GM23338 (cell line): ENCODE data around the gene OR4Q2. TPM values are rescaled to one million over a fixed set of nuclear protein-coding genes. Genes with fewer than 3 reads are reported as not detected.

ENCODE experiments used
- ATAC-seq: fragments of 200-7000 bp; cut with Tn5 transposase; 3 replicates; pipeline ENCODE4 v1.9.1; 2020
- DNase-seq: peaks from one replicate; pipeline ENCODE4 v3.0.0-alpha.2; 2015; ENCODE audit warnings: low spot score
- H2AFZ ChIP-seq: fragments of 200-600 bp; sonication (generic); 2 replicates; pipeline ENCODE4 v1.8.0; 2016; ENCODE audit warnings: antibody characterized with exemption, mild to moderate bottlenecking, moderate library complexity
- H3F3A ChIP-seq: fragments of 200-600 bp; sonication (generic); replicated peaks from 2 replicates; pipeline ENCODE4 v1.8.0; 2017; ENCODE audit warnings: antibody characterized with exemption, mixed run types, low read depth
- H3K27ac ChIP-seq: fragments of 200-600 bp; sonication (generic); 2 replicates; pipeline ENCODE4 v1.6.1; 2016; ENCODE audit warnings: low read depth
- H3K27me3 ChIP-seq: fragments of 200-600 bp; sonication (generic); 2 replicates; pipeline ENCODE4 v1.8.0; 2016; ENCODE audit warnings: mild to moderate bottlenecking, mixed run types, moderate library complexity; ENCODE audit not compliant: insufficient read depth
- H3K36me3 ChIP-seq: fragments of 200-600 bp; sonication (generic); 2 replicates; pipeline ENCODE4 v1.8.0; 2016; ENCODE audit warnings: mild to moderate bottlenecking; ENCODE audit not compliant: insufficient read depth
- H3K4me1 ChIP-seq: fragments of 200-600 bp; sonication (generic); 2 replicates; pipeline ENCODE4 v1.8.0; 2016; ENCODE audit warnings: mild to moderate bottlenecking, moderate library complexity; ENCODE audit not compliant: insufficient read depth
- H3K4me2 ChIP-seq: fragments of 200-600 bp; sonication (generic); 2 replicates; pipeline ENCODE4 v1.7.1; 2017; ENCODE audit warnings: mixed run types
- H3K4me3 ChIP-seq: fragments of 200-600 bp; sonication (generic); 2 replicates; pipeline ENCODE4 v1.6.1; 2016; ENCODE audit warnings: mixed run types
- H3K79me2 ChIP-seq: fragments of 200-600 bp; sonication (generic); replicated peaks from 2 replicates; pipeline ENCODE4 v1.8.0; 2017; ENCODE audit warnings: mild to moderate bottlenecking; ENCODE audit not compliant: insufficient read depth
- H3K9me2 ChIP-seq: fragments of 200-600 bp; sonication (generic); 2 replicates; pipeline ENCODE4 v1.8.0; 2017; ENCODE audit not compliant: insufficient read depth
- H4K20me1 ChIP-seq: fragments of 200-600 bp; sonication (generic); replicated peaks from 2 replicates; pipeline ENCODE4 v1.8.0; 2017; ENCODE audit warnings: mild to moderate bottlenecking; ENCODE audit not compliant: insufficient read depth
- H3K27ac Mint-ChIP-seq: 2 replicates; pipeline ENCODE4 v1.8.0; 2020; ENCODE audit warnings: inconsistent platforms, mild to moderate bottlenecking, moderate library complexity, mixed read lengths
- H3K27me3 Mint-ChIP-seq: 3 replicates; pipeline ENCODE4 v1.8.0; 2022; ENCODE audit warnings: low read depth, mild to moderate bottlenecking, moderate library complexity, mixed read lengths, inconsistent platforms; ENCODE audit not compliant: insufficient read depth, poor library complexity
- H3K36me3 Mint-ChIP-seq: 3 replicates; pipeline ENCODE4 v1.8.0; 2021; ENCODE audit warnings: low read depth, mild to moderate bottlenecking, inconsistent platforms, moderate library complexity, mixed read lengths
- H3K4me1 Mint-ChIP-seq: 3 replicates; pipeline ENCODE4 v1.8.0; 2020; ENCODE audit warnings: mild to moderate bottlenecking, inconsistent platforms, mixed read lengths
- H3K4me3 Mint-ChIP-seq: 3 replicates; pipeline ENCODE4 v1.8.0; 2021; ENCODE audit warnings: moderate library complexity, mild to moderate bottlenecking, inconsistent platforms, mixed read lengths
- H3K9me3 Mint-ChIP-seq: 3 replicates; pipeline ENCODE4 v1.8.0; 2020; ENCODE audit warnings: moderate library complexity, mild to moderate bottlenecking, inconsistent platforms, mixed read lengths
- CREB1 ChIP-seq: fragments of 250-450 bp; sonication (Bioruptor Pico); IDR thresholded peaks from 2 replicates; pipeline ENCODE4 v1.5.0; 2020; ENCODE audit warnings: low read depth, mild to moderate bottlenecking, moderate library complexity
- EZH2phosphoT487 ChIP-seq: fragments of 200-600 bp; sonication (generic); IDR thresholded peaks from one replicate; pipeline ENCODE4 v1.8.1; 2018; ENCODE audit warnings: antibody characterized with exemption; ENCODE audit not compliant: unreplicated experiment
- NANOG ChIP-seq: IDR thresholded peaks from 2 replicates; pipeline ENCODE4 v1.6.1; 2016; ENCODE audit warnings: antibody characterized with exemption, borderline replicate concordance
- STAT1 ChIP-seq: IDR thresholded peaks from one replicate; pipeline ENCODE4 v1.6.1; 2016; ENCODE audit warnings: antibody characterized with exemption; ENCODE audit not compliant: unreplicated experiment
- ZNF114 ChIP-seq: fragments of 250-450 bp; sonication (Bioruptor Pico); IDR thresholded peaks from 2 replicates; pipeline ENCODE4 v1.5.0; 2020; ENCODE audit warnings: mild to moderate bottlenecking, moderate library complexity
- ZNF331 ChIP-seq: fragments of 250-450 bp; sonication (Bioruptor Pico); IDR thresholded peaks from 2 replicates; pipeline ENCODE4 v1.5.0; 2020; ENCODE audit warnings: low read depth, mild to moderate bottlenecking, moderate library complexity
- polyA plus RNA-seq: library from polyadenylated mRNA; unstranded; fragments of >200 nt; fragmentation: Nextera tagmentation; extraction: Ambion mirVana; gene quantifications from 2 replicates; pipeline ENCODE4 v1.2.1, GENCODE V29; 2016
- total RNA-seq: library from RNA; depleted of rRNA; stranded (reverse); fragments of >200 nt; shearing (Covaris generic); gene quantifications from 2 replicates; pipeline ENCODE4 v1.2.3, GENCODE V29; 2014
- TF ChIP-seq, protein P1 (sequence below): IDR thresholded peaks from one replicate; pipeline ENCODE4 v1.6.1; 2018; ENCODE audit warnings: antibody characterized with exemption; ENCODE audit not compliant: unreplicated experiment
- TF ChIP-seq, protein P2 (sequence below): fragments of 250-450 bp; sonication (Bioruptor Pico); IDR thresholded peaks from 2 replicates; pipeline ENCODE4 v1.5.0; 2020; ENCODE audit warnings: mild to moderate bottlenecking, moderate library complexity

The OR4Q2 gene
- total and polyA plus RNA-seq, 2 experiments from 2014 or later = not detected

DNA sequence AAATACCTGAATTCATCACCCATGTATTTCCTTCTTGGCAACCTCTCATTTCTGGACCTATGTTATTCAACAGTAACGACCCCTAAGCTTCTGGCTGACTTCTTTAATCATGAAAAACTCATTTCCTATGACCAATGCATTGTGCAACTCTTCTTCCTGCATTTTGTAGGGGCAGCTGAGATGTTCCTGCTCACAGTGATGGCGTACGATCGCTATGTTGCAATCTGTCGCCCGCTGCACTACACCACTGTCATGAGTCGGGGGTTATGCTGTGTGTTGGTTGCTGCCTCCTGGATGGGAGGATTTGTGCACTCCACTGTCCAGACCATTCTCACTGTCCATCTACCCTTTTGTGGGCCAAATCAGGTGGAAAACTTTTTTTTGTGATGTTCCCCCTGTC, 356 bp downstream of the OR4Q2 start:
- Histone ChIP-seq H3K4me2 (no peak overlapping the region), H3K9me2 (no peaks in the 10 kb centered on the region), H3K36me3 (peaks cover 4% of the 10 kb centered on the region; the same call in 1 of the 2 replicates), H3K4me1 (no peaks in the 10 kb centered on the region), H3K4me3 (no peak overlapping the region), H3K79me2 (no peaks in the 10 kb centered on the region), H3F3A (no peaks in the 10 kb centered on the region), H4K20me1 (no peaks in the 10 kb centered on the region), H3K27ac (no peak overlapping the region), H3K27me3 (no peaks in the 10 kb centered on the region), H2AFZ (no peak overlapping the region)
- DNase-seq (no peak), ATAC-seq (no peak)
- Mint-ChIP-seq H3K27ac (no peak overlapping the region), H3K4me1 (no peaks in the 10 kb centered on the region), H3K27me3 (peaks cover 5% of the 10 kb centered on the region), H3K9me3 (peaks cover 72% of the 10 kb centered on the region), H3K4me3 (no peak overlapping the region), H3K36me3 (peaks cover 16% of the 10 kb centered on the region)
- TF ChIP-seq CREB1 (CRISPR knock-in tag) (no peak), NANOG (no peak), ZNF331 (CRISPR knock-in tag) (no peak), ZNF114 (CRISPR knock-in tag) (no peak), EZH2phosphoT487 (no peak), STAT1 (no peak)
- TF ChIP-seq, protein P1, sequence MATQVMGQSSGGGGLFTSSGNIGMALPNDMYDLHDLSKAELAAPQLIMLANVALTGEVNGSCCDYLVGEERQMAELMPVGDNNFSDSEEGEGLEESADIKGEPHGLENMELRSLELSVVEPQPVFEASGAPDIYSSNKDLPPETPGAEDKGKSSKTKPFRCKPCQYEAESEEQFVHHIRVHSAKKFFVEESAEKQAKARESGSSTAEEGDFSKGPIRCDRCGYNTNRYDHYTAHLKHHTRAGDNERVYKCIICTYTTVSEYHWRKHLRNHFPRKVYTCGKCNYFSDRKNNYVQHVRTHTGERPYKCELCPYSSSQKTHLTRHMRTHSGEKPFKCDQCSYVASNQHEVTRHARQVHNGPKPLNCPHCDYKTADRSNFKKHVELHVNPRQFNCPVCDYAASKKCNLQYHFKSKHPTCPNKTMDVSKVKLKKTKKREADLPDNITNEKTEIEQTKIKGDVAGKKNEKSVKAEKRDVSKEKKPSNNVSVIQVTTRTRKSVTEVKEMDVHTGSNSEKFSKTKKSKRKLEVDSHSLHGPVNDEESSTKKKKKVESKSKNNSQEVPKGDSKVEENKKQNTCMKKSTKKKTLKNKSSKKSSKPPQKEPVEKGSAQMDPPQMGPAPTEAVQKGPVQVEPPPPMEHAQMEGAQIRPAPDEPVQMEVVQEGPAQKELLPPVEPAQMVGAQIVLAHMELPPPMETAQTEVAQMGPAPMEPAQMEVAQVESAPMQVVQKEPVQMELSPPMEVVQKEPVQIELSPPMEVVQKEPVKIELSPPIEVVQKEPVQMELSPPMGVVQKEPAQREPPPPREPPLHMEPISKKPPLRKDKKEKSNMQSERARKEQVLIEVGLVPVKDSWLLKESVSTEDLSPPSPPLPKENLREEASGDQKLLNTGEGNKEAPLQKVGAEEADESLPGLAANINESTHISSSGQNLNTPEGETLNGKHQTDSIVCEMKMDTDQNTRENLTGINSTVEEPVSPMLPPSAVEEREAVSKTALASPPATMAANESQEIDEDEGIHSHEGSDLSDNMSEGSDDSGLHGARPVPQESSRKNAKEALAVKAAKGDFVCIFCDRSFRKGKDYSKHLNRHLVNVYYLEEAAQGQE = no peak
- TF ChIP-seq, protein P2, sequence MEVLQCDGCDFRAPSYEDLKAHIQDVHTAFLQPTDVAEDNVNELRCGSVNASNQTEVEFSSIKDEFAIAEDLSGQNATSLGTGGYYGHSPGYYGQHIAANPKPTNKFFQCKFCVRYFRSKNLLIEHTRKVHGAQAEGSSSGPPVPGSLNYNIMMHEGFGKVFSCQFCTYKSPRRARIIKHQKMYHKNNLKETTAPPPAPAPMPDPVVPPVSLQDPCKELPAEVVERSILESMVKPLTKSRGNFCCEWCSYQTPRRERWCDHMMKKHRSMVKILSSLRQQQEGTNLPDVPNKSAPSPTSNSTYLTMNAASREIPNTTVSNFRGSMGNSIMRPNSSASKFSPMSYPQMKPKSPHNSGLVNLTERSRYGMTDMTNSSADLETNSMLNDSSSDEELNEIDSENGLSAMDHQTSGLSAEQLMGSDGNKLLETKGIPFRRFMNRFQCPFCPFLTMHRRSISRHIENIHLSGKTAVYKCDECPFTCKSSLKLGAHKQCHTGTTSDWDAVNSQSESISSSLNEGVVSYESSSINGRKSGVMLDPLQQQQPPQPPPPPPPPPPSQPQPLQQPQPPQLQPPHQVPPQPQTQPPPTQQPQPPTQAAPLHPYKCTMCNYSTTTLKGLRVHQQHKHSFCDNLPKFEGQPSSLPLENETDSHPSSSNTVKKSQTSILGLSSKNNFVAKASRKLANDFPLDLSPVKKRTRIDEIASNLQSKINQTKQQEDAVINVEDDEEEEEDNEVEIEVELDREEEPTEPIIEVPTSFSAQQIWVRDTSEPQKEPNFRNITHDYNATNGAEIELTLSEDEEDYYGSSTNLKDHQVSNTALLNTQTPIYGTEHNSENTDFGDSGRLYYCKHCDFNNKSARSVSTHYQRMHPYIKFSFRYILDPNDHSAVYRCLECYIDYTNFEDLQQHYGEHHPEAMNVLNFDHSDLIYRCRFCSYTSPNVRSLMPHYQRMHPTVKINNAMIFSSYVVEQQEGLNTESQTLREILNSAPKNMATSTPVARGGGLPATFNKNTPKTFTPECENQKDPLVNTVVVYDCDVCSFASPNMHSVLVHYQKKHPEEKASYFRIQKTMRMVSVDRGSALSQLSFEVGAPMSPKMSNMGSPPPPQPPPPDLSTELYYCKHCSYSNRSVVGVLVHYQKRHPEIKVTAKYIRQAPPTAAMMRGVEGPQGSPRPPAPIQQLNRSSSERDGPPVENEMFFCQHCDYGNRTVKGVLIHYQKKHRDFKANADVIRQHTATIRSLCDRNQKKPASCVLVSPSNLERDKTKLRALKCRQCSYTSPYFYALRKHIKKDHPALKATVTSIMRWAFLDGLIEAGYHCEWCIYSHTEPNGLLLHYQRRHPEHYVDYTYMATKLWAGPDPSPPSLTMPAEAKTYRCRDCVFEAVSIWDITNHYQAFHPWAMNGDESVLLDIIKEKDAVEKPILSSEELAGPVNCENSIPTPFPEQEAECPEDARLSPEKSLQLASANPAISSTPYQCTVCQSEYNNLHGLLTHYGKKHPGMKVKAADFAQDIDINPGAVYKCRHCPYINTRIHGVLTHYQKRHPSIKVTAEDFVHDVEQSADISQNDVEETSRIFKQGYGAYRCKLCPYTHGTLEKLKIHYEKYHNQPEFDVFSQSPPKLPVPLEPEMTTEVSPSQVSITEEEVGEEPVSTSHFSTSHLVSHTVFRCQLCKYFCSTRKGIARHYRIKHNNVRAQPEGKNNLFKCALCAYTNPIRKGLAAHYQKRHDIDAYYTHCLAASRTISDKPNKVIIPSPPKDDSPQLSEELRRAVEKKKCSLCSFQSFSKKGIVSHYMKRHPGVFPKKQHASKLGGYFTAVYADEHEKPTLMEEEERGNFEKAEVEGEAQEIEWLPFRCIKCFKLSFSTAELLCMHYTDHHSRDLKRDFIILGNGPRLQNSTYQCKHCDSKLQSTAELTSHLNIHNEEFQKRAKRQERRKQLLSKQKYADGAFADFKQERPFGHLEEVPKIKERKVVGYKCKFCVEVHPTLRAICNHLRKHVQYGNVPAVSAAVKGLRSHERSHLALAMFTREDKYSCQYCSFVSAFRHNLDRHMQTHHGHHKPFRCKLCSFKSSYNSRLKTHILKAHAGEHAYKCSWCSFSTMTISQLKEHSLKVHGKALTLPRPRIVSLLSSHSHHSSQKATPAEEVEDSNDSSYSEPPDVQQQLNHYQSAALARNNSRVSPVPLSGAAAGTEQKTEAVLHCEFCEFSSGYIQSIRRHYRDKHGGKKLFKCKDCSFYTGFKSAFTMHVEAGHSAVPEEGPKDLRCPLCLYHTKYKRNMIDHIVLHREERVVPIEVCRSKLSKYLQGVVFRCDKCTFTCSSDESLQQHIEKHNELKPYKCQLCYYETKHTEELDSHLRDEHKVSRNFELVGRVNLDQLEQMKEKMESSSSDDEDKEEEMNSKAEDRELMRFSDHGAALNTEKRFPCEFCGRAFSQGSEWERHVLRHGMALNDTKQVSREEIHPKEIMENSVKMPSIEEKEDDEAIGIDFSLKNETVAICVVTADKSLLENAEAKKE (CRISPR knock-in tag) = no peak
